Right ventricle myocardium superior (tissue), 1 donor: ENCODE measurements around the gene PODN. TPM values are rescaled to one million over a fixed set of nuclear protein-coding genes. Genes with fewer than 3 reads are reported as not detected.
A peak's percentile ranks its signal among the peaks of the same experiment; 100 is the strongest.

Experiments used
- ATAC-seq: fragments of 200-7000 bp; cut with Tn5 transposase; one replicate; pipeline ENCODE4 v1.9.1; 2020; ENCODE audit warnings: mild to moderate bottlenecking; ENCODE audit not compliant: poor library complexity
- DNase-seq: peaks from one replicate; pipeline ENCODE4 v3.0.0-alpha.2; 2020
- intact Hi-C: fragments of 100-400 bp; cut with DNase I; formaldehyde crosslinking; loops from one replicate; pipeline ENCODE4 v1.11.2; 2022
- long read RNA-seq: library from polyadenylated mRNA; unstranded; transcript quantifications from one replicate; pipeline ENCODE4 v2.0.0, GENCODE V29; 2021
- total RNA-seq: library from RNA; stranded (reverse); fragmentation: NEBNext Ultra II Directional; extraction: Animal tissue kit (Norgen Biotek cat#: 25700); gene quantifications from one replicate; pipeline ENCODE4 v1.2.1, GENCODE V29; 2021
- donor health status: DM: no; HTN: yes; CAD: no; lungs with severe emphysema.

The PODN gene
- total RNA-seq: 30.1 TPM
- long read RNA-seq, transcript PODN-201 (11 exons, 3,010 nt): major isoform, 49 of 86 reads
- long read RNA-seq, partial matches to known transcripts: 23 of 86 reads
- long read RNA-seq, other reads (novel, unspliced or antisense): 13 of 86 reads

- ATAC-seq: peak; percentile 60
- intact Hi-C loops: no loop called here
- peak; percentile 79 for DNase-seq
These were observed at the start of gene PODN for GRCh38 chr1:53061859-53062707. Gene PODN, plus strand, starts transcription at chr1:53062213. Its CDS starts 7,643 bp downstream, at chr1:53069856.

GRCh38 chr1:53014791-53015507, 47.1 kb upstream of the PODN start:
- intact Hi-C loops: no loop called here
- DNase-seq (peak; percentile 68), ATAC-seq (peak; percentile 94)

GRCh38 chr1:53015508-53015860, 46.5 kb upstream of the PODN start:
- ATAC-seq: no peak
- DNase-seq: no peak
- intact Hi-C loops: no loop called here

GRCh38 chr1:53016705-53017104, 45.3 kb upstream of the PODN start:
- ATAC-seq (no peak), DNase-seq (no peak)
- intact Hi-C loops: no loop called here

- no peak for ATAC-seq
- no peak for DNase-seq
- intact Hi-C loops: no loop called here
These were observed 41.4 kb upstream of the PODN start for GRCh38 chr1:53020588-53020987.

- intact Hi-C loops: no loop called here
- ATAC-seq (no peak), DNase-seq (no peak)
These were observed 39.8 kb upstream of the PODN start for GRCh38 chr1:53022179-53022578.

- intact Hi-C loops: no loop called here
- ATAC-seq (no peak), DNase-seq (no peak)
These were observed 38.5 kb upstream of the PODN start for GRCh38 chr1:53023546-53023945.

GRCh38 chr1:53024117-53024516, 37.9 kb upstream of the PODN start:
- intact Hi-C loops: no loop called here
- no peak for DNase-seq
- no peak for ATAC-seq

GRCh38 chr1:53025034-53025768, 36.8 kb upstream of the PODN start:
- intact Hi-C loops: no loop called here
- ATAC-seq (peak; percentile 91), DNase-seq (peak; percentile 53)

GRCh38 chr1:53025769-53026112, 36.3 kb upstream of the PODN start:
- peak; percentile 7 for ATAC-seq
- intact Hi-C loops: no loop called here

GRCh38 chr1:53026254-53026653, 35.8 kb upstream of the PODN start:
- intact Hi-C loops: no loop called here
- ATAC-seq (no peak), DNase-seq (no peak)

More at GRCh38 chr1:53025769-53026112, 36.3 kb upstream of the PODN start:
- no peak for DNase-seq

- no peak for DNase-seq
- intact Hi-C loops: no loop called here
- ATAC-seq: no peak
These were observed 30.3 kb upstream of the PODN start for GRCh38 chr1:53031732-53032131.

- DNase-seq (no peak), ATAC-seq (no peak)
- intact Hi-C loops: no loop called here
These were observed 24.9 kb upstream of the PODN start for GRCh38 chr1:53037159-53037558.

- no peak for ATAC-seq
- intact Hi-C loops: no loop called here
- peak; percentile 55 for DNase-seq
These were observed 23.4 kb upstream of the PODN start for GRCh38 chr1:53038566-53038965.

GRCh38 chr1:53043271-53043670, 18.7 kb upstream of the PODN start:
- intact Hi-C loops: no loop called here
- ATAC-seq (no peak), DNase-seq (no peak)

- ATAC-seq (no peak), DNase-seq (no peak)
- intact Hi-C loops: no loop called here
These were observed 17.1 kb upstream of the PODN start for GRCh38 chr1:53044926-53045325.

- intact Hi-C loops: no loop called here
- ATAC-seq (peak; percentile 72), DNase-seq (no peak)
These were observed 15.1 kb upstream of the PODN start for GRCh38 chr1:53046930-53047329.

- DNase-seq: no peak
- ATAC-seq: no peak
- intact Hi-C loops: no loop called here
These were observed 14.0 kb upstream of the PODN start for GRCh38 chr1:53047737-53048736.
